ENCODE results near the gene LRRC26.
"Not testable (repeated sequence)": the region's sequence is repeated elsewhere in the genome, so short reads cannot be mapped to it uniquely, and the experiment has no call there.

Gene LRRC26

DNA sequence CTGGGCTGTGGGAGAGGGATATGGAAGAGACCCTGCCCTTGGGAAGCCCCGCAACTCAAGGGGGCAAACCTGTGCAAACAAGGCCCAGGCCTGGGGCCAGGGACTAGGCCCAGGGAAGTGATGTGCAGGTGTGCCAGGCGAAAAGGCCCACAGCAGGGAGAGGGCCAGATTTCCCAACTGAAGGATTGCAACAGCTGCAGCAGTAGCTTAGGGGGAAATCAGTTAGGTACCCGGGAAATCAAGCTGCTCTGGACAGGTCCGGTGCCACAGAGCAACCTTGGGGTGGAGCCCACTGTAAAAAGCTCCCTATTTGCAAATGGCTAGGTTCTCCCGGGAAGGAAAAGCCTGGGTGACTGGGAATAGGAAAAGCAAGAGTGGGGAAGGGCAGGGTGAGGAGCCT lies 20.5 kb downstream of the LRRC26 start:
- no peak for DNase-seq

DNA sequence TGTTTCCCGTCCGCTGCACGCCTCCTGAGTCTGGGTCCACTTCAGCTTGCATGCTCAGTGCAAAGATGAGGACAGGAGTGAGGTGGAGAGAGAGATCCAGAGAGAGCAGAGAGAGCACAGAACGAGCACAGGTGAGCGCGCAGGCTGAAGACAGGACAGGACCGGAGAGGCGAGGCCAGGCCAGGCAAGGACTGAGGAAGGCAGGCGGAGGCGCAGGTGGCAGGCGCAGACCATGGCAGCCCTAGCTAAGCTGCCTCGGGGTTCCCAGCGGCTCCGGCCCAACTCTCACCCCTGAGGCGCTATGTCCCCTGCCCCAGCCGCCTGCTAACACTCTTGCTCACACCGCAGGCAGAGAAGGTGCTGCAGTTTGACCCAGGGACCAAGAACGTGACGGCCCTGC lies 21.2 kb downstream of the LRRC26 start:
- peak; percentile 97 for DNase-seq

DNA sequence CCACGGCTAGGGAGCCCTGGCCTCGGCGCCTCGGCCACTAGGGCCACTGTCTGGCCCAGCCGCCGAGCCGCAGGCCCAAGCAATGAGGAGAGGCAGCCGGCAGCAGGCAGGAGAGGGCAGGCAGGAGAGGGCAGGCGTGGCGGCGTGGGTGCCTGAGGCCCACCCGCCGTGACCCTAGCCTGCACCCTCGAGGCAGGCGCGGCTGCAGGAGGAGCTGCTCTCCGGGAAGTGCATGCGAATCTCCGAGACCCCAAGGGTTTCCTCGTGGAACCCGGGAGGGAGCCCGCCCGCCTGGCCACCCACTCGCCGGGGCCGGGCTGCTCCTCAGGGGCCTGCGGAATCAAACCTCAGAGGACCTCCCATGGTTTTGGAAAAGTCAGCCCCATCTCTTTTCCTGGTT lies 21.6 kb downstream of the LRRC26 start:
- DNase-seq, result no peak

DNA sequence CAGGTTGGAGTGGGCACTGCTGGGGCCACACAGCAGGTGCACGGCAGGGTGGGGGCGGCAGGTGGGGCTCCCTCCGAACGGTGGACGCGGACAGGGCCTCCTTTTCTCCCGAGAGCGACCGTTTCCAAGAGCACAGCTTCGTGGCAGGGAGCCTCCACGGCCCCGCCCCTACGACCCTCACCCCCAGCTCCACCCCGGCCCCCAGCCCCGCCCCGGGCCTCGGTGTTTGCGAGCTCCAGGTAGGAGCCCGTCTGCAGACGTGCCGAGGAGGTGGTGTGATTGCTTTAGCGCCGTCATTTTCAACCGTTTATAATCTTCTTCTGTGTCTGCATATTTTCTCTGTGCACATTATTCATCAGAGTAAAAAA lies 22.1 kb downstream of the LRRC26 start:
- DNase-seq, result peak; percentile 45

DNA sequence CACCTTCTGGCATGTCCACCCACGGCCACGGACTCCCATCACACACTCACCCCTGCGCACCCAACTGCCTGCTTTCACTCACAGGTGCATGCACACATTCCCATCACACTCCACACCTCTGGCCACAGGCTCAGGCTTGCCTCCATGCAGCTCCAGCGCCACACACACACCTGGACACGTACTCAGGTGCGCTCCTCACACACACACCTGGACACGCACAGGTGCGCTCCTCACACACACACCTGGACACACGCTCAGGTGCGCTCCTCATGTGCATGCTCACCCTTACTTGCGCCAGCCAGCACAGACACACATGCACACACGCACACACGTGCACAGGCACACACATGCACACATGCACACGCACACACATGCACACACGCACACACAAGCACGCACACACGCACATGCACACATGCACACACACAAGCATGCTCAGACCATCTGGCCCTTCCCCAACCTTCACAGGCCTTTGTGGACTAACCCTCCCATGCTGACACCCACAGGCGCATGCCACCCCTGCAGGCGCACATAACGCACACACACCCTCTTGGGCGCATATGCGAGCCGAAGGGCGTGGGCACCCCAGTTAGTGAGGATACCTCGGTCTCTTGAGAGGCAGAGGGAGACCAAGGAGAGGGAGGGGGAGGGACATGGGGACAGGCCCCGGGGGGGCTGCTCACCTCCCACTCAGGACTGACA lies 22.6 kb downstream of the LRRC26 start:
- no peak for DNase-seq

DNA sequence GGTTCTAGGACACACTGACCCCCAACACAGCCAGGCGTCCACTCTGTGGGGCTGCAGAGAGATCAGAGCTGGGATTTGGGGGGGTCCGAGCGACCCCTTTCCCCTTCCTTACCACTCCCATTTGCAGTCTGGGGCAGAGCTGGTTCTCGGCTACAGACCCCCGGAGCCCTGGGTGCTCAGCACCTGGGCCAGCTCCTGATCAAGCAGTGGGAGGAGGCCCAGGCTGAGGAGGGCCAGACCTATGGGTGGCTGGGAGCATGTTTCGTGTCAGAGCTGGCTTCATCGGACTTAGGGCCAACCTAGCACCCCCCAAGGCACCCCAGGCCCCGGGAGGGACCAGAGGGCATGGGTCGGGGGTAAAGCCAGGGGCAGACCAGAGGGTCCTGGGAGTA lies 23.3 kb downstream of the LRRC26 start:
- no peak for DNase-seq

DNA sequence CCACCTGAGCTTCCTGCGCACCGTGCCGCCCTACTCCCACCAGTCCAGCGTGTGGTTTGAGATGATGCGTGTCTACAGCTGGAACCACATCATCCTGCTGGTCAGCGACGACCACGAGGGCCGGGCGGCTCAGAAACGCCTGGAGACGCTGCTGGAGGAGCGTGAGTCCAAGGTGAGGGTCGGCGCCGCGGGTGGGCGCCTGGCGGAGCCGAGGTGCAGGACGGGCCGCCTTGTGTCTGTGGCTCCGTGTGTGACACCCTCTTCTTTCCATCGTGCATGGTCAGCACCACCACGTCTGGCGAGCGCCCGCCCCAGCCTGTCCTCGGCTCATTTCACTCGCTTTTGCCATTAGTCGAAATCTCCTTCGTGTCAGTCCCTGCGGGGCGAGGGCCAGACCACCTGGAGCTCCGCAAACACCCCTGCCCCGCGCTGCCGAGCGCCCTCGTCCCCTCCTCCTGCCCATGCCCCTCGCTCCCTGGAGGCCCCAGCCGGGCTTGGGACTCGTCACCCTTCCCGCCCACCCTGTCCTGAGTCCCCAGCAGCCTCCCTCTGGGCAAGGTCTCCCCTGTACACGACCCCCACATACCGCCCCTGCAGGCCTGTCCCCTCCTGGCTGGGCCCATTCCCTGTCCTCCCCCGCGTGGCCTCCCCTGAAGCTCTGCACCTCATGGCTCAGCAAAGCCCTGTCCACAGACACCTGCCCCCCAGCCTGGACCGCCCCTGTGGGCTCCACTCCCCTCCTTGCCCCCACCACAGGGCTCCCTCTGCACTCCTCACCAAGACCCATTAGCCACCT lies 23.9 kb downstream of the LRRC26 start:
- DNase-seq, result no peak

DNA sequence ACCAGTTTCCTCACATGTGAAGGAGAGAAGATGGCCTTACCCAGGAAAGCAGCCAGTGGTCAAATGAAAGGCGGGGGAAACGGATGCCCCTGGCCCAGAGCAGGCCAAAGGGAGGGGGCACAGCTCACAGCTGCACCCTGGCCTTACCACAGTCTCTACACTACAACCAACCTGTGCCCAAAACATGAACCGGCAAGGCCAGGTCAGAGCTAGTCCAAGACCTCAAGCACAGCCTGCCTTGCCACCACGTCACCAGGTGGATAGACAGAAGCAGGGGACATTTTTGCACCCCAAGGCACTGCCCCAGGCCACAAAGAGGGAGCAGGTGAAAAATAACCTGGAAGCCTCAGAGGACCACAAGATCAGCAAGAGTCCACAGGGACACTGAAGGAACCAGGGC lies 26.4 kb downstream of the LRRC26 start:
- DNase-seq, result no peak

DNA sequence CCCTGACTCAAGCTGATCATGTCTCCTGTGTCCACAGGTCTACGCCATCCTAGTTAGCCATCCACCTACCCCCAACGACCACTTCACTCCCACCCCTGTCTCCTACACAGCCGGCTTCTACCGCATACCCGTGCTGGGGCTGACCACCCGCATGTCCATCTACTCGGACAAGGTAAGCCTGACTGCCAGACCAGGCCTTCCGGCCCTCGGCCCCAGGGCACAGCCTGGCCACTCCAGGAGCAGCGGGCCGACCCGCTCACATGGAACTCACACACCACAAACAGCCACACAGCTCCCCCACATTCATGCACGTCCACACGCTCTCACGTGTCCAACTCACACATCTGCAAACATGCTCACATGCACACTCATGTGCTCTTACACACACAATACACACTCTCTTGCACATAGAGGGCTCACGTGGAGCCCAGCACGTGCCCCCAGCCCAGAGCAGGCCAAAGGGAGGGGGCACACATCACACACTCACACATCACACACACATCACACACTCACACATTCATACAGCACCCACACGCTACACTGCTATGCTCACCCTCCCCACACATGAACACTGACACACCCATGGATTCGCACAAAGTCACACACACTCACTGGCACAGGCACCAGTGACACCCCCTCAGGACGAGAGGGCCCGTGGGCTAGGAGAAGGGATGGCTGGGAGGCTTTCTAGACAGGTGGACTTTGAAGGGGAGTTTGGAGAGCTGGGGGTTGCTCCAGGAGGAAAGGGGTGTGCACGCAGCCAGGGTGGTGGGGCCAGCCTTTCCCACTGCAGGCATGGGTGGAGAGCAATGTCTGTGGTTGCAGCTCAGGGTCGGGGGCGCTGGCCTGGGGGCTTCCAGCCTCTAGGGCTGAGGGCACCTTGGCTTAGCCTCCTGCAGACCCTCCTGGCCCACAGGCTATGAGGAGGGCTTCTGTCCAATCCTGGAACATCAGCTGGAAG lies 27.6 kb downstream of the LRRC26 start:
- DNase-seq, result no peak

DNA sequence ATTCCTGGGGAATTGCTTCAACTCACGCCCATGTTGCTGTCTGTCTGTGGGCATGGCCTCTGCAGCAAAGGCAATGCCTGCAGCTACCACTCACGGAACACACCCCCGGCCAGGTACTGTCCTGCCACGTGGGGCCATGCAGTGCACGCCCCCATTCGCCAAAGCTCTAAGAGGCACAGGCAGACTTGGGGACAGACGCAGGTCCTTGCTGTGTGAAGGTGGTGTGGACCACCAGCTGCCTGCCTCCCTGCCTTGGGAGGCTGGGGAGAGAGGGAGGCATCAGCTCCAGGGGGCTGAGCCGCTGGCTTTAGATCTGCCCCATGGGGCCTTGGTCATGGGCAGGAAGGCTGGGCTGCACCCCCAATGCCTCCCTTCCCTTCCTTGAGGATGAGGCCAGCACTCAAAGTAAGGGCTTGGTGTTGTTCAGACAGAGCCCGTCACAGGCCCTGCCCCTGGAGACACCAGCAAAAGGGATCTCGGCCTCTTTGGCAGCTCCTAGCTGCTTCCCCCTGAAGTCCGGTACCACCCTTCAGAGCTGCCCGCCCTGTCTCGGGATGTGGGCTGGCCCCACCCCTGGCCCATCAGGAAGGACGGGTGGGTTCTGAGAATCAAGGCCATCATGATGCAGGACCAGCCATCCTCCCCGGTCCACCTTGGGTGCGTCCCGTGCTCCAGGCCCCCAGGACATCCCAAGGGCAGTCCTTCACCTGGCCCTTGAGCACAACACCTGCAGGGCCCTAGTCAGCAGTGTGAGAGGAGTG lies 28.6 kb downstream of the LRRC26 start:
- no peak for DNase-seq

DNA sequence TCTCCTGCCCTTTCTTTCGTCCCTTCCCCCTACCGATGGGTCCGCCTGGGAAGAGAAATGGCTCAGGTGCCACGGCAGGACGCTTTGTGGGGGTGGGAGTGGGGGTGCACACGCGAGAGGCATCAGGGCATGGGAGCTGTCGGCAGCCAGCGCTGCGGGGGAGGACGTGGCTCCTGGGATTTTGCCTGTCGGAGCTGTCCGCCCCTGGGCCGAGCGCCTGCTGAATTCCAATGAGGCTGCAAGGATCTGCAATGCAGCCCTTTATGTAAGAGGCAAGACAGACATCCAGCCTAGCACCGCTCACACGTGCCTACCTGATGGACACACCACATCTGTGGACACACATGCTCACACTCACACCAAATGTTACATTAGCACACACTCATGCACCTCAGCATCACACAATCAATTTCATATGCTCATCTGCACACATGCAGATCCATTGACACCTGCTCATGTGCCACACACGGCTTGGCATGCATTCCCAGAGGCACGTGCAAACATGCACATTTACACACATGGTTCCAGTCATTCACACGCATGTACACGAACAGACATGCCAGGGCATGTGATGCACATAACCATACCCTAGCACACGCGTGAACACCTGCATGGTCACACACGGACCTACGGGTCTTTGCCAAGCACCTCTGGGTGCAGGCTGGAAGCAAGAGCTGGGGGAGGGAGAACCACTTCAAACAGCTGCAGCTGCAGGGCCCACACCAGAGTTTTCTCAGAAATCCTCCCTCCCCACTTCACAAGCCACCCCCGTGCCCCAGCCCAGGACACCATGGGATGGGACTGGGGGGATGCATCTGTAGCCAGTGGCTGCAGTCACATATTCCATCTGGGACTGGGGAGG lies 29.5 kb downstream of the LRRC26 start:
- DNase-seq, result no peak

DNA sequence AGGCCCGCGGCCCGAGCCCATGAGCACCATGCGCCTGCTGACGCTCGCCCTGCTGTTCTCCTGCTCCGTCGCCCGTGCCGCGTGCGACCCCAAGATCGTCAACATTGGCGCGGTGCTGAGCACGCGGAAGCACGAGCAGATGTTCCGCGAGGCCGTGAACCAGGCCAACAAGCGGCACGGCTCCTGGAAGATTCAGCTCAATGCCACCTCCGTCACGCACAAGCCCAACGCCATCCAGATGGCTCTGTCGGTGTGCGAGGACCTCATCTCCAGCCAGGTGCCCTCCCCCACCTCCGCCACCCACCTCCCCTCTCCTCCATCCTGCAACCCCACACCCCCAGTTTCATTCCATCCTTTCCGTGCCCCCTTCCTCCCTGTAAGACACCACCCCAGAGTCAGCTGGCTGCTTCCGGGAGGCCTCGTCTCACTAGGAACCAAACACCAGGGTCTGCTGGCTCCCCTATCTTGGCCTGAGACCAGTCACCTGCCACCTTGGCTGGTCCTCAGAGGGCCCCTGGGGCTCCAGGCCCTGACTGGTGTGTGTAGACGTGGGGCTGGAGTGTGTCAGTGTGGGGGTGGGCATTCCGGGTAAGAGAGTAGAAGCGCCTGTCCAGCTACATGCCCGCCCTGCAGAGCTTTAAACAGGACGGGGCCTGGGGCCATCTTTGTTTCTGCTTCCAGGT lies 30.2 kb downstream of the LRRC26 start:
- DNase-seq, result no peak

- DNase-seq, result no peak
Measured at GRCh38 chr9:137138722-137139467, 31.0 kb downstream of the LRRC26 start, which contains the start of gene GRIN1. TSS of gene GRIN1 (plus strand) at chr9:137139154. CDS start at chr9:137139487, 333 bp downstream.

DNA sequence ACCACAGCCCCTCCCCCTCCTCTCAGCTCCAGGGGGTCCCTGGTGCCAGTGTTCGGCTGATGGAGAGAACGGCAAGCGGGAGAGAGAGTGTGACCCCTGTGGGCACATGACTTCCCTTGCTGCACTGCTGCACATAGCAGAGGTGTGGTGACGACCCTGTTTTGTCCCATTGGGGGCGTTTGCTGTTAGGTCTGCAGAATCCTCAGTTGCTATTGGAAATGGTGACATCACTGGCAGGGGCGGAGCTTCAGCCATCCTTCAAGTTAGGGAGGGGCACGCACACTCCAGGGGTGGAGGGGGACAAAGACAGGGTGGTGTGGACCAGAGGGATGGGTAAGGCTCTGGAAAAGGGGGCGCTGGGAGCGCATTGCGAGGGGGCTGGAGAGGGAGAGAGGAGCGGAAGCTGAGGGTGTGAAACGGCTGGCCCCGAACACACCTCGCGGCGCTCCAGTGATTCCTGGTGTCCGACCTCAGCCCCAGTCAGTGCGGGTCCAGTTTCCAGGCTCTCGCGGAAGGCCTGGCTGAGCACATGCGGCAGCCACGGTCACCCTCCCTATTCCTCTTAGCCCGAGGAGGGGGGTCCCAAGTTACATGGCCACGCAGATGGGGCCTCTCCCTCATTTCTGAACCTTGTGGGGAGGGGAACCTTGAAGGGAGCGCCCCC lies 31.7 kb downstream of the LRRC26 start:
- peak; percentile 30 for DNase-seq

- DNase-seq, result no peak
Measured at GRCh38 chr9:137136881-137137607, 32.8 kb downstream of the LRRC26 start.

DNA sequence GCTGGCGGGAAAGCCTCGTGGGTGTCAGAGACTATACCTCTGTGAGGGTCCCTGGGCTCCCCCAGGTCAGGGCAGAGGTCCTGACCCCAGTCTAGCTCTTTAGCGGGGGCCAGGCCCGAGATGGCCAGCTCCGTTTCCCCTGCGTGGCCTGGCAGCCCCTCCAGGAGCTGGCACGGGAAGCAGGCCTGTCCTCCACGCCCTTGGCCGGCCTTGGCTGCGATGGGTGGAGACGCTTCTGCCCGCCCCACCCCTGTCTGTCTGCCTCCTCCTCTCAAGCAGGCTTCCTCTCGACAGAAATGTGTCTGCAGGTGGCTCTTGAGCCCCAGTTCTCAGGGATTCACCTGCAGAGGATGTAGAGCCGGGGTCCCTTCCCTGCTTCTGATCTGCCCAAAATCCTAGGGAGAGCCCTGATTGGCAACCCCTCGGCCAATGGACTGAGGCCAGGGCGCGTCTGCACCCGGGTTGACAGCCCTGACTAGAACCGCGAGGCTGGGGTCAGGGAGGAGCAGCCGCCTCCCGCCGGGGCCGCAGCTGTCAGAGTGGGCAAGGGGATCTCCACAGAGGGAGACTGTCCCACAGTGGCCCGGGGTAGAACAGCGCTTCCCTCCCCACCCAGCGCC lies 33.5 kb downstream of the LRRC26 start:
- DNase-seq, result peak; percentile 15

- DNase-seq, result not testable (repeated sequence)
Measured at GRCh38 chr9:137135154-137135553, 34.7 kb downstream of the LRRC26 start.

DNA sequence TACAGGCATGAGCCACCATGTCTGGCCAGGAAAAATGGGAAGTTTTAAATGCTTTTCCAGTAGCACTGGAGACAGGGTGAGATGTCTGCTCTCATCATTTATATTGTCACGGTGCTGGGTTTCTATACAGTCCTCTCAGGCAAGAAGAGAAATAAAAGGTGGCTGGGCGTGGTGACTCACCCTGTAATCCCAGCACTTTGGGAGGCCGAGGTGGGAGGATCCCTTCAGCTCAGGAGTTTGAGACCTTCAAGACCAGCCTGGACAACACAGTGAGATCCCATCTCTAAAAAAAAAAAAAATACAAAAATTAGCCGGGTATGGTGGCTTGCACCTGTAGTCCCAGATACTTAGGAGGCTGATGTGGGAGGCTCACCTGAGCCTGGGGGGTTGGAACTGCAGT lies 35.7 kb downstream of the LRRC26 start:
- DNase-seq, result no peak
